NCI-H2029 (cell line): ENCODE results near the gene FUT4.
"Not testable (repeated sequence)": the region's sequence is repeated elsewhere in the genome, so short reads cannot be mapped to it uniquely, and the experiment has no call there.

ENCODE experiments used
- DNase-seq: peaks from one replicate; lab custom pipeline; 2025; lab: John Stamatoyannopoulos, UW

FUT4 gene, protein sequence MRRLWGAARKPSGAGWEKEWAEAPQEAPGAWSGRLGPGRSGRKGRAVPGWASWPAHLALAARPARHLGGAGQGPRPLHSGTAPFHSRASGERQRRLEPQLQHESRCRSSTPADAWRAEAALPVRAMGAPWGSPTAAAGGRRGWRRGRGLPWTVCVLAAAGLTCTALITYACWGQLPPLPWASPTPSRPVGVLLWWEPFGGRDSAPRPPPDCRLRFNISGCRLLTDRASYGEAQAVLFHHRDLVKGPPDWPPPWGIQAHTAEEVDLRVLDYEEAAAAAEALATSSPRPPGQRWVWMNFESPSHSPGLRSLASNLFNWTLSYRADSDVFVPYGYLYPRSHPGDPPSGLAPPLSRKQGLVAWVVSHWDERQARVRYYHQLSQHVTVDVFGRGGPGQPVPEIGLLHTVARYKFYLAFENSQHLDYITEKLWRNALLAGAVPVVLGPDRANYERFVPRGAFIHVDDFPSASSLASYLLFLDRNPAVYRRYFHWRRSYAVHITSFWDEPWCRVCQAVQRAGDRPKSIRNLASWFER

DNA sequence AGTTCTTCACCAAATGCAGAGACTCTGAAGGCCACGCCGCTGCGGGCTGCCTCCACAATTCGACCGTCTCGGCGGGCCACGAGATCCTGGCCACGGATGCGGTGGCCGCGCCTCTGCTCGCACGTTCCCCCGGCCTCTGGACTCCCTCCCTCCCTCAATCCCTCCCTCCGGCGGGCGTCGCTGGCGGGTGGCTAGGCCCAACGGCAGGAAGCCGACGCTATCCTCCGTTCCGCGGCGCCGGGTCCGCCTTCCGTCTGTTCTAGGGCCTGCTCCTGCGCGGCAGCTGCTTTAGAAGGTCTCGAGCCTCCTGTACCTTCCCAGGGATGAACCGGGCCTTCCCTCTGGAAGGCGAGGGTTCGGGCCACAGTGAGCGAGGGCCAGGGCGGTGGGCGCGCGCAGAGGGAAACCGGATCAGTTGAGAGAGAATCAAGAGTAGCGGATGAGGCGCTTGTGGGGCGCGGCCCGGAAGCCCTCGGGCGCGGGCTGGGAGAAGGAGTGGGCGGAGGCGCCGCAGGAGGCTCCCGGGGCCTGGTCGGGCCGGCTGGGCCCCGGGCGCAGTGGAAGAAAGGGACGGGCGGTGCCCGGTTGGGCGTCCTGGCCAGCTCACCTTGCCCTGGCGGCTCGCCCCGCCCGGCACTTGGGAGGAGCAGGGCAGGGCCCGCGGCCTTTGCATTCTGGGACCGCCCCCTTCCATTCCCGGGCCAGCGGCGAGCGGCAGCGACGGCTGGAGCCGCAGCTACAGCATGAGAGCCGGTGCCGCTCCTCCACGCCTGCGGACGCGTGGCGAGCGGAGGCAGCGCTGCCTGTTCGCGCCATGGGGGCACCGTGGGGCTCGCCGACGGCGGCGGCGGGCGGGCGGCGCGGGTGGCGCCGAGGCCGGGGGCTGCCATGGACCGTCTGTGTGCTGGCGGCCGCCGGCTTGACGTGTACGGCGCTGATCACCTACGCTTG is at the start of gene FUT4:
Gene FUT4 (plus strand): TSS at position 227 of the 951 bp plus-strand sequence. CDS start 213 bp downstream, at position 440.
- DNase-seq, result peak; percentile 86

DNA sequence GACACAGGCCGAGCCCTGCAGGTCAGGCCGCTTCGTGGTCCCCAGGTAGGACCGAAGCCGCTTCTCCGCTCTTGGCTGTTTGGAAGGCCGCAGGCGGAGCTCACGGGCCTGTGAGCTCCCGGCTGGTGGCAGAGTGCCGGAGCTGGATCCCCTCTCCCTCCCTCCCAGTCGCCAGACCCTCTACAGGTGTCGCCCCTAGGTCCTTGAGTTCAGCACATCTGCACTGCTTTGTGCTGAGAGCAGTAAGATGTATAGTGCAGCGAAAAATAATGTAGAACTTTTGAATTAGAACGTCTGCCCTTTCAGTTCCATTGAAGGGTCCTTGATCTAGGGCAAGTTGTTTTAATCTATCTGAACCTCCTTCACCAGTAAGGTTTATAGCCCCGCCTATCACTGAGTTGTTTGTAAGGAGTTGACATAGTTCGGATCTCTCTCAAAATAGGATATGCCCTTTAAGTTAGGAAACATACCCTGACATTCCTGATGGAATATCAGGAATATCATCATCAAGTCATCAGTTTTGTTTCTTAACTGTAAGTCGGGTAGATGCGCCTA is 49.5 kb upstream of the FUT4 start:
- peak; percentile 68 for DNase-seq

DNA sequence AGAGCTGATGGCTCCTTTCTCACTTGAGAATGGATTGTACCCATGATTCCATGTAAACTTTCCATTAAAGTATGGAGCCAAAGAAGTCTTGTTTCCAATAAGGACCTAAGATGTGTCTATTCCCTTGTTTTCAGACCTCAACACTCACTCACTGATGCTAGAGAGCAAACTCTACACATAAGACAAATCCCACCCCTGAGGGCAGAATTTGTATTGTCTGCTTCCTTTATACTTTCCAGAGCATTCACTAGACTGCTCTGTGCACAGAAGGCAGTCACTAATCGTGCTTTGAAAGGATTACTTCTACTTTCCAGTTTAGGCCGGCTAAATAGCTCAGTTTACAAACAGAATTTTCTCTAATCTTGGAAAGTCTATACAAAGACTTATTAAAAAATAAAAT is 43.5 kb upstream of the FUT4 start:
- no peak for DNase-seq

DNA sequence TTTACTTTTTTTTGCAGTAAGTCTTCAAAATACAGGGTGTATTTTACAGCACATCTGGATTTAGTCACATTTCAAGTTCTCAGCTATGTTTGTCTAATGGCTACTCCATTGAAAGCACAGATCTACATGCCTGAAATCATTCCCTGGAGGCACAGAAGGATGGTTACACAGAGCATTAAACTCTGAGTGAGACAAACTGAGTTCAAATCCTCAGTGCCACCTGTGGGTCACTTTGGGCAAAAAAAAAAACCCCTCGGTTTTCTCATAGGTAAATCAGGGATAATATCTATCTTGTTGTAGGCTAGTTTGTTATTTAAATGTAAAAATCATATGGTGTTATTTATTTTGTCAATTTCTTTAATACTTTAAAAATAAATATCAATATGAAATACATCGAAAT is 42.2 kb upstream of the FUT4 start:
- DNase-seq, result no peak

DNA sequence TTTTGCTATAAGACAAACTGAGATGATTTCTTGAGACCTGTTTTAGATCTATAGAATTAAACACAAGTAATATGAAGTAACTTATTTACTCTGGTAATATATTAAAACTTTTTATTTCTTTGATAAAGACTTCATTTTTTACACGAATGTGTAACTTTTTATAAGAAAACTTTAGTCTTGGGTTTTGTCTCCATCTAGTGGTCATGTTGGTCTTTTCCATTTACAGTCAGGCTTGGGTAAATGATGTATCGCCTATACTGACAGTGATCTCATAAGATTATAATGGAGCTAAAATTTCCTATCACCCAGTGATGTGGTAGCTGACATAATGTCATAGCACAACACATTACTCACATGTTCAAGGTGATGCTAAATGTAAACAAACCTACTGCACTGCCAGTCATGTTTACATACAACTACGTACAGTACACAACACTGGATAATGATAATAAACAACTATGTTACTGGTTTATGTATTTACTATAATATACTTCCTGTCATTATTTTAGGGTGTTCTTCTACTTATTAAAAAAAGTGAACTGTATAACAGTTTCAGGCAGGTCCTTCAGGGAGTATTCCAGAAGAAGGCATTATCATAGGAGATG is 38.9 kb upstream of the FUT4 start:
- DNase-seq, result peak; percentile 4

DNA sequence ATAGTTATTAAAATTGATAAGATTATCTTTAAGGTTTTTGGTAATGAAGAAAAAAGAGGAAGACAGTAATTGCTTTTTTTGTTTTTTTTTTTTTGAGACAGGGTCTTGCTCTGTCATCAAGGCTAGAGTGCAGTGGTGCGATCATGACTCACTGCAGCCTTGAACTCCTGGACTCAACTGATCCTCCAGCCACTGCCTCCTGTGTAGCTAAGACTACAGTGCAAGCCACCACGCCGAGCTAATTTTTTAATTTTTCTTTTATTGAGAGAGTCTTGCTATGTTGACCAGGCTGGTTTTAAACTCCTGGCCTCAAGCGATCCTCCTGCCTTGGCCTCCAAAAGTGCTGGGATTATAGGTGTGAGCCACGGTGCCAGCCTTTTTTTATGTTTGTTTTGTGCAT is 37.2 kb upstream of the FUT4 start:
- DNase-seq, result not testable (repeated sequence)

DNA sequence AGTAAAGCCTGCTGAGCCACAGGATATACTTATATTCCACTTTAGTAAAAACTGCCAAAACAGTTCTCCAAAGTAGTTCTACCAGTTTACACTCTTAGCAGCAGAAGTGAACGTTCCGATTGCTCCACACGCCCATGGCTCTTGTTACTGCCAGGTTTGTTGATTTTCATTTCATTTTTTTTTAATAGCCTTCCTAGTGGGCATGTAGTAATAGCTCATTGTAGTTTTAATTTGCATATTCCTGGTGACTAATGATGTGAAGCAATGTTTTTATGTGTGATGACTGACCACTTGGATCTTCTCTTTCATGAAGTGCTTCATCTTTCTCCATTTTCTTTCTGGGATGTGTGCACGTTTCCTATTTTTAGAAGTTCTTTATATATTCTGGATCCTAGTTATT is 36.2 kb upstream of the FUT4 start:
- DNase-seq, result no peak

DNA sequence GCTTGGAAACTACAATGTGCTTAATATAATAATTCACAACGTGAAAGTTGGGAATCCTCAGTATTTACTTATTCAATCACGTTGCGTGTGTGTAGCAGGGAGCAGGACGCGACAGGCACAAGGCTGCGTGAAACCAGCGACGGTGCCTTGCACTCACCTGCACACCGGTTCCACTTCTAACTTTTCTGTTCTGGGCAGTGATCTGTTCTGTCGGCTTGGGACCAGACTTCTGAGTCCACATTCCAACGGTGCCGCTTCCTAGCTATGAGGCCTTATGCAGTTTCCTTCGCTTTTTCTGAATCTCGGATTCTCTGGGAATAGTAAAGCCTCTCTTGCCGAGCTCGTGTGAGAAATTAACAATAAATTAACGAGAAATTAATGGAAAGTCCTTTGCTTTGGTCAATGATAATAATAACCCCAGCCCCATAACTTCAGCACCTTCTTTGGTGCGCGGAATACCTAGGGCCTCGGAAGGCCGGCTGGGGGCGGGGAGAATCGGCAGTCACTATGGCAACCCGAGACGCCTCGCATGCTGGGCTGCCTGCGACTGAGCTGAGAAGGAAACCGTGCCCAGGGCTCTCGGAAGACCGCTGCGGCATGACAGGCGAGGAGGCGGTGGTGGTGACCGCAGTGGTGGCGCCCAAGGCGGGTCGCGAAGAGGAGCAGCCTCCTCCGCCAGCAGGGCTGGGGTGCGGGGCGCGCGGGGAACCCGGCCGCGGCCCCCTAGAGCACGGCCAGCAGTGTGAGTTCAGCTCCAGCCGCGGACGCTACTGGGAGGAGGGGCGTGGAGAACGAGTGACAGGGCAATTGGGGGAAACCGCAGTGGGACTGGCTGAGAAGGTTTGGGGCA is 31.6 kb upstream of the FUT4 start, which contains the start of gene C11orf97:
Gene C11orf97 (plus strand): TSS at position 530 of the 850 bp plus-strand sequence. CDS start 68 bp downstream, at position 598.
- peak; percentile 57 for DNase-seq

DNA sequence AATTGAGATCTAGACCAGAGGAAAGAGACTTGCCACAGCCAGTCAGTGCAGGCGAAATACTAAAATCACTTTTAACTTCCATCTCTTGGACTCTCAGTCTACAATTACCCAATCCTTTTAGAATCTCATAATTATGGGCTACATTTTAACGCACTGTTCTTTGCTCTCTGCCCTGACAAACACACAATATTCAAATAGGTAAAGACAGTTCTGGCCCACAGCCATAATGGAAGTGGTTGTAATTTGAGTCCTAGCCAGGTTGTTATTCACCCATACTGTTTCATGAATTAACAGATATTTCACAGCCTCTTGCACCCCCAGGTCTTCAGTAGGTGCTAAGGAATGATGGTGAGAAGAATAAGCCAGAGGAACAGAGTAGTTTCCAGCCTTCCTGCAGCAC is 30.6 kb upstream of the FUT4 start:
- peak; percentile 28 for DNase-seq

DNA sequence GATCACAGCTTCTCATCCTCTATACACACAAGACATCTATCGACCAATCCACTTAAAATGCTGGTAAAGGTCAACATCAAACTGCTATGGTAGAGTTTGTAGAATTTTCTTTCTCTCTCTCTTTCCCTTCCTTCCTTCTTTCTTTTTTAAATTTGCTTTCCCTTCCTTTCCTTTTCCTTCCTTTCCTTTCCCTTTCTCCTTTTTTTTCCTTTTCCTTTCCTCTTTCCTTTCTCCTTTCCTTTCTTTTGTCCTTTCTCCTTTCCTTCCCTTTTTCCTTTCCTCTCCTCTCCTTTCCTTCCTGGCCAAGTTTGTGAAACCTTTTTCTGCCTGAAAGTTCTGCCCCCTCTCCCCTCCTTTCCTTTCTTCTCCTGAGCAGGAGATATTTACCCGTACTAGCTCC is 28.3 kb upstream of the FUT4 start:
- no peak for DNase-seq

DNA sequence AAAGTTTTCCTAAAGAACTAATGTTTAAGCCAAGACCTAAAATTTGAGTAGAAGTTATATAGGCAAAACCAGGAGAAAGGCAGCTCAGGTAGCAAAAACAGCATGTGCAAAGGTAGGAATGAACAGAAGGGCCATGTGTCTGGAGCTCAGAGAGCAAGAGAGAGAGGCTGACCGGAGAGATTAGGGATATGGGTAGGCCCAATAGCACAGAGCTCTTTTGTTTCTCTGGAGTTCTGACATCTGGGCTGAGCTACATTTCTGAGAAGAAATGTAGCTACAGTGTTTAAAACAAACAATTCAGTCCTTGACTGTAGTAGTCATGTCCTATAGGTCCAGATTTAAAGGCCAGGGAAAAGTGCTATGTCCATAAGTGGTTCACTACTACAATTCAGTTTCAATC is 27.0 kb upstream of the FUT4 start:
- no peak for DNase-seq

DNA sequence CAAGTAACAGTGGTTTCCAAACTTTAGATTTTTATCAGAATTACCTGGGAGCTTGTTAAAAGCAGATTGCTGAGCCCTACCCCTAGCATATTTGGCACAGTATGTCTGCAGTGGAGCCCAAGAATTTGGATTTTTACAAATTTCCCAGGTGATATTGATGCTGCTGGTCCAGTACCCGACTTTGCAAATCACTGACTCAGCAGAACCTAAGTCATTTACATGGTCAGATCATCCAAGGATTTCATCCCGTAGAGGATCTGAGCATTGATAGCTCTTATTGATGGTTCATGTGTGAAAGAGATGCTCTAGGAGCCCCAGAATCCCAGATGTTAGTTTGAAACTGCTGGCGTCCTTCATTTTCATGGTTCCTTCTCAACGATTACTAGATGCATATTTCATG is 25.4 kb upstream of the FUT4 start:
- DNase-seq, result no peak

DNA sequence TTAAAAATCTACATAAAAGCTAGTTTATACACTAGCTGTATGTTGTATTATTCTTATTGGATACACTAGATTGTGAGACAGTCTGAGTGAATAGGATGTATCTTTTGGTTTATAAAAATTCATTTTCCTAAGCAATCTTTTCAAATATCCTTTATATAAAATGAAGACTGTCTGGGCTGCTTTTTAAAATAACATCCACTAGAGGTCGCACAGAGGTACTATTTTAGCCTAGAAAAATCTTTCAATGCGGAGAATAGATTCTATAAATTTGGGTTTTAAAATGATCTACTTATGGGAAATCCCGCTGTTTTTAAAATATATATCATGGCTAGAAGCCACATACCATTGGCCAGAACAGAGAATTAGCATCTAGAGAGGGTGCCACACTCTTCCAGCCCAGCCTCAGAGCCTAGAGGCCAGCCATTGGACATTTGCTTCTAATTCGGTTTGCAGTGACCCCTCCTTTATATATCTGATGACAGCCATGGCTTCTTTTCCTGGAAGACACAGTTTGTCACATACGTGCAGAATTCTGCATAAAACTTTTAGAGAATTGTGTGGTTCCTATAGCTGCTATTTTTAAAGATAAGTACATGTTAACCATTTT is 24.1 kb upstream of the FUT4 start:
- DNase-seq, result peak; percentile 6

DNA sequence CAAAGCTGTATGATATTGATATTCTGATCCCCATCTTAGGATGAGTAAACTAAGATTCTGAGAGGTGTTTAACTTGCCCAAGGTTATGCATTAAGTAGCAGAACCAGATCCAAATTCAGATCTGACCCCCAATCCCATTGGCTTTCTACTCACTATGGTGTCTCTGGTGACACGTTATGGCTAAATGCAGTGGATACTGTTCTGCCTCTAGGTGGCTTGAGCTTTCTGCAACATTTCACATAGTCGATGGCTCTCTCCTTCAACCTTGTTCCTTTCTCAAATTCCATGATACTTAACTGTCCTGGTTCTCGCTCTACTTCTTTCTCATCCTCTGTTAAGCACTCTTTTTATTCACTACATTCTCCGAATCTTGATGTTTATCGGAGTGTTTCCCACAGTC is 22.0 kb upstream of the FUT4 start:
- DNase-seq, result no peak

DNA sequence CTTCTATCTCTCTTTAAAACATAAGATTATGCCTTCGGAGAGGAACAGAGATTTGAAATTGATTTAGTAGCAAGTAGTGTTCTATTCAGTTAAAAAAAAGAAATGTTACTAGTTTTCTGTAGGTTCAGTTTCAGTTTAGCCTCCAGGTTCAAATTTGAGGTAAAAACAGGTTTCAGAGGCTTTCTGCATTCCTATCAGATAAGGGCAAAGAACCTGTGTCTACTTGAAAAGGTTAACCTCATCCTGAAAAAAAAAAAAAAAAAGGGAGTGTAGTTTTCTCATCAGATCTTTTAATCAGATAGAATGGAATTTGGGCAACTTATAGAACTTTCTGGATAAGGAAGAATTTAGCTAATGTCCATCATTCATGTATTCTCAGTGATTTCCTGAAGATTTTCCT is 19.4 kb upstream of the FUT4 start:
- no peak for DNase-seq

DNA sequence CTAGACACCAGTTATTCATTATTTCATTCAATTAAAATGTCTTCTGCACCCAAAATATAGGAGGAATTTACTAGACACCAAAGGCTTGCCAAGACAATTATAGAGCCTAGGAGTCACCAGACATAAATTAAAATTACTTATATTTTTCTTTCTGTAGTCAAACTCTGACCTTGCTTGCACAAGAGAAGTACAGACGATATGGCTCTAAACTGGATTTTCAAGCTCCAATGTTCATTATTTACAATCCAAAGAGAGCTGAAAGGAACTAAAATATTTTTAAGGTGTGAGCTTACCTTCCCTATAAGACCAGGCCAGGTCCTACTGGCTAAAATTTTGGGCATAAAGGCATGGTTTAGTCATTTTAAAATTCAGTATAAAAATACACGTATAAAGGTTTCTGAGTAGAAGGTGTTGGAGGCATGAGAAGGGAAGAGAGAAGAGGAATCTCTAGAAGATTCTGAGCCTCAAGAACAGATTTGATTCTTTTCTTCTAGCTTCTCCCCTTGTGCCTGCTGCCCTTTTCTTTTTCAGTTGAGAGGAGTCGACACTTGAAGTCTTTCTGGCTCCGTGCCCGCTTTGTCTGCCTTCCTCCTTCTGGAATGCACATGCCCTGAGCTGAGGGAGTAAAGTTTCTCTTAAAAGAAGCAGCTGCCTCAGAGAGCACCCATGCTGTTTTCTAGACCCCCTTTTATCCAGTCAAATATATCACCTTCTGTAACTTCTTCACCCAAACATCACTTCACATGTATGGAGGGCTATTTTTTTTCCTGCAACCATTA is 18.0 kb upstream of the FUT4 start:
- DNase-seq, result no peak

DNA sequence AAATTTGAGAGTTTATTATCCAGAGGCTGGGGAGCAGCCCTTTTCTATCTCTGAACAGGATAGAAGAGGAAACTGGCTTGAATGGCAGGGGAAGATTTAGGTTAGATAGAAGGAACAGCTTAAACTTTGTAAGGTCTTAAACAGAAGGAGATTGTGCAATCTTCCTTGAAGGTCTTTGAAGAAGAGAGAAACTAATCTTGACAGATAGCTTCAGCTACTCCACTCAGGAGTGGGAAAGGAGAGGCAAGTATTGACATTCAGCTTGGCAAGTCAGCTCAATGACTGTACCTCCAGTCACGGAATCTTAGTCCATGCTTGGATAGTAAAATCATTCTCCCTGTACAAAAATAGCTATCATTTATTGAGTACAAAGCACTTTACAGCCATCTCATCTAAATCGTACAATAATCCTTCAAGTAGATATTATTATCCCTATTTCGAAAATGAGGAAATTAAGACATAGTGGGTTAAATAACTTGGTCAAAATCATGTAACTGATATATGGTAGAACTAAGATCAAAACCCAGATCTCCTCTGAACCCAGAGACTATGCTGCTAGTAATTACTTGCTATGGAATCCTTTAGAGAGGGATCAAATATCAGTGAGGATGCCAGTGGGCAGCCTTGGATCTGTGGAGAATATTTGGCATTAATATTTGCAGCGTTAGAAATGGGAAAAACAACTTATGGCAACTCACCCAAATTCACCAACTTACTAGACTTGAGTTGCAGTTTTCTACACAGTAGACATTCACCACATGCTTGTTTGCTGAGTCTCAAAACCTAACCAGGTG is 16.9 kb upstream of the FUT4 start:
- DNase-seq, result no peak

DNA sequence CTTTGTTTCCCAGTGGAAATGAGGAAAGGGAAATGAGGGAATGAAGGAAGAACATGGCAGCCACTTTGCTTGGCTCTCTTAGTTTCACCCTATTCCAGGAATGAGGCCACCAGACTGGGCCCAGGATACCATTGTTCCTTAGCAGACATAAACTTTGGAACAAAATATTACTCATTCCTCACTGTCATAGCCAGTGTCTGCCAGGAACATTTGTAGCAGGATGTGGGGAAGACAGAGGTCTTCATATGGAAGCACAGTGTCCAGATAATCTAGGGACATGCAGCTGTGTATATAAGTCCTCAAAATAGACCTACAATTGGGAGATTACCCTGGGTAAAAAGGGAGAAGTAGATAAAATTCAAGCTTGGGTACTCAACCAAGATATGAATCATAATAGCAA is 15.2 kb upstream of the FUT4 start:
- DNase-seq, result no peak

DNA sequence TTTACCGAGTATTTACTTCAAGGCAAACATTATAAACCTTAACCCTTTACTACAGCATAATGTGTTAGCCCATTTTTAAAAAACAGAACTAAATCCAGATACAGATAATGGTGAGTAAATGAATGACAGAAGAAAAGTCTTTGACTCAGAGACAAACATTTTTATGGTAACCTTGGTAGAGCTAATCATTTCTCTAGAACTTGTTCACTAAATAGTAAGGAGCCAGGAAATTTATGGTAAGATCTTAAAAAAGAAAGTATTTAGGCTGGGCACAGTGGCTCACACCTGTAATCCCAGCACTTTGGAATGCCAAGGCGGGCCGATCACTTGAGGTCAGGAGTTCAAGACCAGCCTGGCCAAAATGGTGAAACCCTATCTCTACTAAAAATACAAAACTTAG is 11.5 kb upstream of the FUT4 start:
- no peak for DNase-seq
